ENCODE results near the gene RPP25L.

DNA sequence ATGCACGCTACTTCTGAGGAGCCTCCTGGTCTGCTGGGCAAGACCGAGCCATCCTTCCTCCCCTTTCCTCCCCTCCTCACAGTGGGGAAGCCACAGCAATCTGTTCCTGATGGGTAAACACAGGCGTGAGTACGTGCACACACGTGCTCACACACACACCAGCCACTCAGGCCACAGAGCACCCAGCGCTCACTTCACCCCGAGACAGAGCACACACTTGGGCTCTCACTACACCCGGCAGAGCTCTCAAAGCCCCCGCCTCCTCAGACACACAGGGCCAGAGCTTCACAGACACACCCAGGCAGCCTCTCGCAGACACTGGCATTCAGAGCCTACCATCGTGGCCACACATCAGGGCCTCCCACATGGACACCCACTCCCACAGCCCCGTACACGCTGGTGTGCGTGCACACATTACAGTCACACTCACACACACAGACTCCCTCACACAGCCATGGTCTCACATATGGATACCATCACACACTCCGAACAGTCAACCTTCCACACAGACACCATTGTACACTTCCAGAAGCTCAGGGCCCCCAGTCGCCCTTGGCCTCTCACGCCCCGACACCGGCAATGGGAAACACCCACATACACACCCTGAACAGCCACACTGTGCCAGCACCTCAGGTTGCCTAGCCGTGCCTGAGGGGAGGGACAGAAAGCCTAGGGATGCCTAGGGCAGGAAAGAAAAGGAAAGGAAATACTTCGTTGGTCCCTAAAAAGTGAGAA is 35.9 kb downstream of the RPP25L start:
- TF ChIP-seq, protein P1, sequence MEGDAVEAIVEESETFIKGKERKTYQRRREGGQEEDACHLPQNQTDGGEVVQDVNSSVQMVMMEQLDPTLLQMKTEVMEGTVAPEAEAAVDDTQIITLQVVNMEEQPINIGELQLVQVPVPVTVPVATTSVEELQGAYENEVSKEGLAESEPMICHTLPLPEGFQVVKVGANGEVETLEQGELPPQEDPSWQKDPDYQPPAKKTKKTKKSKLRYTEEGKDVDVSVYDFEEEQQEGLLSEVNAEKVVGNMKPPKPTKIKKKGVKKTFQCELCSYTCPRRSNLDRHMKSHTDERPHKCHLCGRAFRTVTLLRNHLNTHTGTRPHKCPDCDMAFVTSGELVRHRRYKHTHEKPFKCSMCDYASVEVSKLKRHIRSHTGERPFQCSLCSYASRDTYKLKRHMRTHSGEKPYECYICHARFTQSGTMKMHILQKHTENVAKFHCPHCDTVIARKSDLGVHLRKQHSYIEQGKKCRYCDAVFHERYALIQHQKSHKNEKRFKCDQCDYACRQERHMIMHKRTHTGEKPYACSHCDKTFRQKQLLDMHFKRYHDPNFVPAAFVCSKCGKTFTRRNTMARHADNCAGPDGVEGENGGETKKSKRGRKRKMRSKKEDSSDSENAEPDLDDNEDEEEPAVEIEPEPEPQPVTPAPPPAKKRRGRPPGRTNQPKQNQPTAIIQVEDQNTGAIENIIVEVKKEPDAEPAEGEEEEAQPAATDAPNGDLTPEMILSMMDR (IDR thresholded peaks at IDR 0.05): no peak
- TF ChIP-seq POLR2A (IDR thresholded peaks at IDR 0.05): no peak
- no peak for TF ChIP-seq POLR2AphosphoS5 (IDR thresholded peaks at IDR 0.05)

All from upper lobe of left lung (tissue), 4 donors.